AG10803 (cell line): ENCODE results near the gene GPI.

Experiments used
- DNase-seq: peaks from one replicate; pipeline ENCODE4 v3.0.0; 2010; ENCODE audit warnings: low read depth
- H3K4me3 ChIP-seq: 2 replicates; pipeline ENCODE4 v1.5.1; 2011; ENCODE audit warnings: mild to moderate bottlenecking, low read length, control low read depth
- TF ChIP-seq, protein P1 (sequence below): conservative IDR thresholded peaks from 2 replicates; pipeline ENCODE4 v1.5.1; 2011; ENCODE audit warnings: mild to moderate bottlenecking, low read length, control low read depth, inconsistent platforms

Gene GPI

GRCh38 chr19:34405892-34406660 lies 41.1 kb downstream of the GPI start:
- TF ChIP-seq, protein P1, sequence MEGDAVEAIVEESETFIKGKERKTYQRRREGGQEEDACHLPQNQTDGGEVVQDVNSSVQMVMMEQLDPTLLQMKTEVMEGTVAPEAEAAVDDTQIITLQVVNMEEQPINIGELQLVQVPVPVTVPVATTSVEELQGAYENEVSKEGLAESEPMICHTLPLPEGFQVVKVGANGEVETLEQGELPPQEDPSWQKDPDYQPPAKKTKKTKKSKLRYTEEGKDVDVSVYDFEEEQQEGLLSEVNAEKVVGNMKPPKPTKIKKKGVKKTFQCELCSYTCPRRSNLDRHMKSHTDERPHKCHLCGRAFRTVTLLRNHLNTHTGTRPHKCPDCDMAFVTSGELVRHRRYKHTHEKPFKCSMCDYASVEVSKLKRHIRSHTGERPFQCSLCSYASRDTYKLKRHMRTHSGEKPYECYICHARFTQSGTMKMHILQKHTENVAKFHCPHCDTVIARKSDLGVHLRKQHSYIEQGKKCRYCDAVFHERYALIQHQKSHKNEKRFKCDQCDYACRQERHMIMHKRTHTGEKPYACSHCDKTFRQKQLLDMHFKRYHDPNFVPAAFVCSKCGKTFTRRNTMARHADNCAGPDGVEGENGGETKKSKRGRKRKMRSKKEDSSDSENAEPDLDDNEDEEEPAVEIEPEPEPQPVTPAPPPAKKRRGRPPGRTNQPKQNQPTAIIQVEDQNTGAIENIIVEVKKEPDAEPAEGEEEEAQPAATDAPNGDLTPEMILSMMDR: no peak
- H3K4me3 ChIP-seq: no peak overlapping the region
- DNase-seq: no peak

DNA sequence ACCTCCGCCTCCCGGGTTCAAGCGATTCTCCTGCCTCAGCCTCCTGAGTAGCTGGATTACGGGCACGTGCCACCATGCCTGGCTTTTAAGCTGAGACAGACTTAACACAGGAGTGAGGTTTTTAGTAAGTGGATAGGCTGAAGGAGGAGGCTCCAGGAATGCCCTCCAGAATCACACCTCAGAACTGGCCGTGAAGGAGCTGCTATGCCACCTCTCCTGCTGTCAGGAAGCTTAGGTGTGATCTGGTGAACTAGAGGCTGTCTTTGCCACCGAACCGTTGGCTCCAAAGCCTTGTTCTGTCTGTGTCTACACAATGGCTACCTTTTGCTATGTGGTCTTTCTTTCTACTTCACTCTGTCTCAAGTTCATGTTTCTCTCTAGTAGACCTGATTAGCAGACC lies 43.4 kb downstream of the GPI start:
- DNase-seq: no peak
- TF ChIP-seq, protein P1: no peak
- H3K4me3 ChIP-seq: no peak overlapping the region

- H3K4me3 ChIP-seq: no peak overlapping the region
- TF ChIP-seq, protein P1: no peak
- DNase-seq: no peak
These were observed 44.5 kb downstream of the GPI start for GRCh38 chr19:34409189-34410164.

DNA sequence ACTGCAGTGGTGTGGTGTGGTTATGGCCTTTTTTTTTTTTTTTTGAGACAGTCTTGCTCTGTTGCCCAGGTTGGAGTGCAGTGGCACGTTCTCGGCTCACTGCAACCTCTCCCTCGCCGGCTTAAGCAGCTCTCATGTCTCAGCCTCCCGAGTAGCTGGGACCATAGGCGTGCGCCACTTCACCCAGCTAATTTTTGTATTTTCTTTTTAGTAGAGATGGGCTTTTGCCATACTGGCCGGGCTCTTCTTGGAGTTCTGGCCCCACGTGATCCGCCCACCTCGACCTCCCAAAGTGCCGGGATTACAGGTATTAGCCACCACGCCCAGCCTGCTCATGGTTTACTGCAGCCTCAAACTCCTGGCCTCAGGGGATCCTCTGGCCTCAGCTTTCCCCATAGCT lies 46.2 kb downstream of the GPI start:
- DNase-seq: no peak
- TF ChIP-seq, protein P1: no peak
- no peak overlapping the region for H3K4me3 ChIP-seq

DNA sequence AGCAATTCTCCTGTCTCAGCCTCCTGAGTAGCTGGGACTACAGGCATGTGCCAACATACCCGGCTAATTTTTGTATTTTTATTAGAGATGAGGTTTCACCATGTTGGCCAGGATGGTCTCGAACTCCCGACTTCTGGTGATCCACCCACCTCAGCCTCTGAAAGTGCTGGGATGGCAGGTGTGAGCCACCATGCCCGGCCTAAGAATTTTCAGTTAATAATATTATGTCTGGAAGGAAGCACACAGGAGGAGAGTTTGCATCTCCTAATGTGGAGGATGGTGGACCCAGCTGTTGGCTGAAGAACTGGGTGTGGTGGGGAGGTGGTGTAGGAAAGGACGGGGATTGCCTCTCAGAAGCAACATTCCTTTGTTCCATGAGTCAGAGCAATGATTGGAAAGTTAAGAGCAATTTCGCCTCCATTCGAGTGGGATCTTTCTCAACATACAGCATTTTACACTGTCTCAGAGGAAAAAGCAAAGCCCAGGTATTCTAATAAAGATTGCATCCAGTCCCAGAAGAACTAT lies 51.1 kb downstream of the GPI start:
- TF ChIP-seq, protein P1: no peak
- DNase-seq: no peak
- H3K4me3 ChIP-seq: no peak overlapping the region

DNA sequence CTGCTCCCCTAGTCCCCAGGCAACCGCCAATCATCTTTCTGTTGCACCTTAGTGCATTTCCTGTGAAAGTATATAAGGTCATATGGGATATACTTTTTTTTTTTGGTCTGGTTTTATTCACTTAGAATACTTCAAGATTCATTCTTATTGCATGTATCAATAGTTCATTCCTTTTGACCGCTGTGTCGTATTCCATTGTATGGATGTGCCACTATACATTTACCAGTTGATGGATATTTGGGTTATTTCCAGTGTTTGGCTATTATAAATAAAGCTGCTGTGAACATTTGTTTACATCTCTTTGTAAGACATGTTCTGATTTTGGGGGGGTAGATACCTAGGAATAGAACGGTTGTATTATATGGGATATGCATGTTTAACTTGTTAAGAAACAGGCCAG lies 53.3 kb downstream of the GPI start:
- DNase-seq: no peak

More for the DNA sequence above, 53.3 kb downstream of the GPI start:
- no peak overlapping the region for H3K4me3 ChIP-seq
- TF ChIP-seq, protein P1: no peak
